Bronchial epithelial cell (primary cell): ENCODE data around the gene RHBDD1. TPM values are rescaled to one million over a fixed set of nuclear protein-coding genes. Genes with fewer than 3 reads are reported as not detected.

ENCODE experiments used
- DNase-seq: peaks from one replicate; pipeline ENCODE4 v3.0.0-alpha.2; 2010; ENCODE audit warnings: low read depth
- FAIRE-seq: peaks from 2 replicates; lab custom pipeline; 2011; peaks lifted over from hg19 to GRCh38; lab: Jason Lieb, UNC
- H3K27me3 ChIP-seq: 2 replicates; pipeline ENCODE4 v1.5.1; 2011; ENCODE audit warnings: low read length; ENCODE audit not compliant: control insufficient read depth, insufficient read depth
- H3K36me3 ChIP-seq: 2 replicates; pipeline ENCODE4 v1.5.1; 2011; ENCODE audit warnings: low read length; ENCODE audit not compliant: control insufficient read depth, insufficient read depth
- H3K4me3 ChIP-seq: 2 replicates; pipeline ENCODE4 v1.5.1; 2011; ENCODE audit warnings: mild to moderate bottlenecking, low read depth, low read length, control low read depth
- CTCF ChIP-seq: IDR thresholded peaks from 2 replicates; pipeline ENCODE4 v1.5.1; 2011; ENCODE audit warnings: mild to moderate bottlenecking, moderate library complexity, low read length, control low read depth, inconsistent platforms; ENCODE audit not compliant: insufficient read depth, severe bottlenecking
- total RNA-seq: library from RNA; depleted of rRNA; stranded (reverse); fragments of >200 nt; gene quantifications from 2 replicates; pipeline ENCODE4 v1.2.1, GENCODE V29; 2014

The RHBDD1 gene
- total RNA-seq, 1 donor from 2014 or later, result 29.7 TPM

- no peak for TF ChIP-seq CTCF
- Histone ChIP-seq H3K27me3 (no peaks in the 10 kb centered on the region), H3K4me3 (peak overlapping the region; percentile 91), H3K36me3 (peaks cover 8% of the 10 kb centered on the region)
- FAIRE-seq, result no peak
- peak; percentile 71 for DNase-seq
Observed at GRCh38 chr2:226800941-226801784, 34.7 kb upstream of the RHBDD1 start.

- H3K36me3 ChIP-seq, result no peaks in the 10 kb centered on the region
- H3K4me3 ChIP-seq, result no peak overlapping the region
- FAIRE-seq (no peak), DNase-seq (peak; percentile 82)
- no peaks in the 10 kb centered on the region for H3K27me3 ChIP-seq
- peak; percentile 54 for TF ChIP-seq CTCF
Observed at GRCh38 chr2:226802573-226802972, 33.3 kb upstream of the RHBDD1 start.

GRCh38 chr2:226803410-226803809 lies 32.4 kb upstream of the RHBDD1 start:
- no peak for TF ChIP-seq CTCF
- no peaks in the 10 kb centered on the region for H3K27me3 ChIP-seq
- FAIRE-seq (no peak), DNase-seq (no peak)
- no peaks in the 10 kb centered on the region for H3K36me3 ChIP-seq
- no peak overlapping the region for H3K4me3 ChIP-seq

GRCh38 chr2:226813148-226813701 lies 22.6 kb upstream of the RHBDD1 start:
- Histone ChIP-seq H3K36me3 (no peaks in the 10 kb centered on the region), H3K4me3 (no peak overlapping the region), H3K27me3 (no peaks in the 10 kb centered on the region)
- DNase-seq (no peak), FAIRE-seq (peak; percentile 47)
- TF ChIP-seq CTCF, result peak; percentile 62

- Histone ChIP-seq H3K36me3 (no peaks in the 10 kb centered on the region), H3K4me3 (no peak overlapping the region), H3K27me3 (no peaks in the 10 kb centered on the region)
- DNase-seq, result no peak
- FAIRE-seq, result no peak
- TF ChIP-seq CTCF, result no peak
Observed at GRCh38 chr2:226818930-226819329, 16.9 kb upstream of the RHBDD1 start.
